GM19467 (cell line): ENCODE measurements around the gene INSL6.
"Not testable (repeated sequence)": the region's sequence is repeated elsewhere in the genome, so short reads cannot be mapped to it uniquely, and the experiment has no call there.

ENCODE experiments used
- ATAC-seq: cut with Tn5 transposase; IDR thresholded peaks from one replicate; pipeline ENCODE4 v1.9.1; 2021; ENCODE audit warnings: mild to moderate bottlenecking, moderate library complexity; ENCODE audit not compliant: unreplicated experiment

Gene INSL6

GRCh38 chr9:5185220-5185840 is at the start of gene INSL6:
INSL6 (minus strand) TSS chr9:5185639; CDS start chr9:5185602, 37 bp downstream.
- ATAC-seq: no peak

GRCh38 chr9:5231212-5231611 is 45.8 kb upstream of the INSL6 start, which contains the start of gene INSL4:
INSL4 (plus strand) TSS chr9:5231419; CDS start chr9:5231524, 105 bp downstream.
- ATAC-seq: no peak

- ATAC-seq: no peak
Observed at GRCh38 chr9:5230554-5230953, 45.1 kb upstream of the INSL6 start.

- no peak for ATAC-seq
Observed at GRCh38 chr9:5205071-5205470, 19.6 kb upstream of the INSL6 start.

GRCh38 chr9:5195463-5195862 is 10.0 kb upstream of the INSL6 start:
- no peak for ATAC-seq

- ATAC-seq: no peak
Observed at GRCh38 chr9:5193345-5193744, 7.9 kb upstream of the INSL6 start.

GRCh38 chr9:5191985-5192384 is 6.5 kb upstream of the INSL6 start:
- ATAC-seq: no peak

- no peak for ATAC-seq
Observed at GRCh38 chr9:5188060-5188984, 2.9 kb upstream of the INSL6 start.

- ATAC-seq: no peak
Observed at GRCh38 chr9:5186416-5187169, 1.2 kb upstream of the INSL6 start.

GRCh38 chr9:5184776-5185175 is 663 bp downstream of the INSL6 start:
- no peak for ATAC-seq

- ATAC-seq: not testable (repeated sequence)
Observed at GRCh38 chr9:5180631-5181030, 4.8 kb downstream of the INSL6 start.

- no peak for ATAC-seq
Observed at GRCh38 chr9:5178126-5178805, 7.2 kb downstream of the INSL6 start.

GRCh38 chr9:5146241-5146640 is 39.2 kb downstream of the INSL6 start:
- ATAC-seq: no peak

GRCh38 chr9:5144217-5144616 is 41.2 kb downstream of the INSL6 start:
- no peak for ATAC-seq

GRCh38 chr9:5140151-5140550 is 45.3 kb downstream of the INSL6 start:
- no peak for ATAC-seq

GRCh38 chr9:5122516-5122915 is 62.9 kb downstream of the INSL6 start:
- ATAC-seq: no peak

GRCh38 chr9:5122116-5122515 is 63.3 kb downstream of the INSL6 start:
- ATAC-seq: no peak

- ATAC-seq: no peak
Observed at GRCh38 chr9:5113994-5114748, 71.3 kb downstream of the INSL6 start.
